Measurements from ENCODE around the gene NXPH1. TPM values are rescaled to one million over a fixed set of nuclear protein-coding genes. Genes with fewer than 3 reads are reported as not detected.

Gene NXPH1
- total RNA-seq, 1 donor from 2014 or later = 0.95 TPM

Other genes starting within 250 kb of the NXPH1 start
- 26.4 TPM for gene ICA1, start 171.4 kb upstream of the NXPH1 start, total RNA-seq

Measured in mucosa of gallbladder (tissue), 1 donor.